Kidney (tissue), 14 donors: ENCODE measurements around the gene GOSR1. TPM values are rescaled to one million over a fixed set of nuclear protein-coding genes. Genes with fewer than 3 reads are reported as not detected.

Source experiments
- DNase-seq, 5 donors: peaks; one replicate each; pipeline ENCODE4 v3.0.0-alpha.2; 2013 to 2020
- FAIRE-seq: peaks from 2 replicates; lab custom pipeline; 2012; peaks lifted over from hg19 to GRCh38; lab: Jason Lieb, UNC
- H3K27ac ChIP-seq, 2 donors: one replicate each; pipeline ENCODE4 v1.7.0; 2013; ENCODE audit warnings: low read depth in 2 of 2, low read length in 2 of 2, inconsistent platforms in 1 of 2
- H3K27me3 ChIP-seq: one replicate; pipeline ENCODE4 v1.7.1; 2013; ENCODE audit warnings: low read length, inconsistent platforms; ENCODE audit not compliant: control insufficient read depth, insufficient read depth
- H3K36me3 ChIP-seq, 3 donors: one replicate each; pipeline versions ENCODE4 v1.7.0 to v1.7.1; 2013; ENCODE audit warnings: low read length in 3 of 3, control low read depth in 1 of 3, inconsistent platforms in 1 of 3; ENCODE audit not compliant: insufficient read depth in 3 of 3, control insufficient read depth in 2 of 3
- H3K4me1 ChIP-seq, 3 donors: one replicate each; pipeline versions ENCODE4 v1.7.0 to v1.7.1; 2013; ENCODE audit warnings: low read length in 3 of 3, inconsistent platforms in 1 of 3, low read depth in 1 of 3; ENCODE audit not compliant: control insufficient read depth in 2 of 3, insufficient read depth in 2 of 3
- H3K4me3 ChIP-seq, 3 donors: one replicate each; pipeline versions ENCODE4 v1.7.0 to v1.8.1; 2013; ENCODE audit warnings: low read length in 3 of 3, control low read depth in 1 of 3, inconsistent platforms in 1 of 3
- H3K9ac ChIP-seq, 3 donors: one replicate each; pipeline versions ENCODE4 v1.7.0 to v1.7.1; 2013; ENCODE audit warnings: low read length in 3 of 3, control low read depth in 1 of 3, inconsistent platforms in 1 of 3
- H3K9me3 ChIP-seq, 3 donors: one replicate each; pipeline versions ENCODE4 v1.7.0 to v1.7.1; 2013; ENCODE audit warnings: low read length in 3 of 3, control low read depth in 1 of 3, inconsistent platforms in 1 of 3; ENCODE audit not compliant: control insufficient read depth in 2 of 3, insufficient read depth in 1 of 3
- CTCF ChIP-seq: IDR thresholded peaks from 3 replicates; pipeline ENCODE4 v1.5.1; 2012; ENCODE audit warnings: mild to moderate bottlenecking, moderate library complexity, borderline replicate concordance; ENCODE audit not compliant: insufficient read depth; ENCODE audit errors: extremely low read depth
- intact Hi-C: fragments of 100-400 bp; cut with DNase I; formaldehyde crosslinking; loops from one replicate; pipeline ENCODE4 v1.11.1; 2022
- polyA plus RNA-seq: library from polyadenylated mRNA; stranded (reverse); fragments of 350-450 nt; fragmentation: Illumina TruSeq; extraction: RNeasy Lipid Tissue Mini Kit (QIAGEN cat#74804); gene quantifications from one replicate; pipeline ENCODE4 v1.2.3, GENCODE V29; 2014; ENCODE audit warnings: low read depth, low replicate concordance; ENCODE audit not compliant: insufficient read depth
- total RNA-seq: library from RNA; stranded (reverse); fragmentation: NEBNext Ultra II Directional; extraction: Animal tissue kit (Norgen Biotek cat#: 25700); gene quantifications from one replicate; pipeline ENCODE4 v1.2.1, GENCODE V29; 2021
- donor health status: control.
- donor health status: control.
- donor health status: control.
- donor health status: control.
- donor health status: control.
- donor health status: DM: yes; HTN: yes; CAD: no.
- donor health status: Normal renal cell carcinoma (clear cell type).

Gene GOSR1
- total and polyA plus RNA-seq, 2 donors from 2014 or later = 16.8 to 65.6 TPM

GRCh38 chr17:30503558-30503957 is 26.4 kb downstream of the GOSR1 start:
- TF ChIP-seq CTCF = no peak
- H3K4me1 ChIP-seq = no peaks in the 10 kb centered on the region
- peaks cover 1 to 6% (median 6%) of the 10 kb centered on the region in 3 donors for H3K36me3 ChIP-seq
- H3K4me3 ChIP-seq = no peak overlapping the region
- H3K9me3 ChIP-seq = no peaks in the 10 kb centered on the region
- no peaks in the 10 kb centered on the region for H3K27me3 ChIP-seq
- no peak for FAIRE-seq
- no peak overlapping the region for H3K27ac ChIP-seq
- intact Hi-C loops = no loop called here
- H3K9ac ChIP-seq = no peak overlapping the region
- no peak for DNase-seq

GRCh38 chr17:30505868-30506417 is 28.7 kb downstream of the GOSR1 start:
- no peak for TF ChIP-seq CTCF
- Histone ChIP-seq H3K9me3 (no peaks in the 10 kb centered on the region), H3K9ac (no peak overlapping the region), H3K36me3 (peaks cover 0 to 6% (median 6%) of the 10 kb centered on the region in 3 donors), H3K4me1 (no peaks in the 10 kb centered on the region), H3K27me3 (no peaks in the 10 kb centered on the region), H3K27ac (no peak overlapping the region), H3K4me3 (no peak overlapping the region)
- FAIRE-seq (no peak), DNase-seq (no peak)
- intact Hi-C loops = no loop called here

- Histone ChIP-seq H3K4me1 (no peaks in the 10 kb centered on the region), H3K9me3 (no peaks in the 10 kb centered on the region), H3K27ac (no peak overlapping the region), H3K36me3 (peaks cover 0 to 4% (median 3%) of the 10 kb centered on the region in 3 donors), H3K4me3 (no peak overlapping the region), H3K9ac (no peak overlapping the region), H3K27me3 (no peaks in the 10 kb centered on the region)
- DNase-seq (no peak), FAIRE-seq (no peak)
- intact Hi-C loops = no loop called here
- TF ChIP-seq CTCF = no peak
Measured at GRCh38 chr17:30506481-30506880, 29.3 kb downstream of the GOSR1 start.

- H3K36me3 ChIP-seq = peaks cover 0 to 12% (median 3%) of the 10 kb centered on the region in 3 donors
- H3K27ac ChIP-seq = no peak overlapping the region
- intact Hi-C loops = no loop called here
- H3K9ac ChIP-seq = no peak overlapping the region
- no peaks in the 10 kb centered on the region for H3K9me3 ChIP-seq
- no peak overlapping the region for H3K4me3 ChIP-seq
- DNase-seq = no peak
- TF ChIP-seq CTCF = no peak
- no peaks in the 10 kb centered on the region for H3K27me3 ChIP-seq
- no peak for FAIRE-seq
- no peaks in the 10 kb centered on the region for H3K4me1 ChIP-seq
Measured at GRCh38 chr17:30513346-30513745, 36.1 kb downstream of the GOSR1 start.
